Testis (tissue), 3 donors: Measurements from ENCODE around the gene BMPR1B. TPM values are rescaled to one million over a fixed set of nuclear protein-coding genes. Genes with fewer than 3 reads are reported as not detected.
"Not testable (repeated sequence)": the region's sequence is repeated elsewhere in the genome, so short reads cannot be mapped to it uniquely, and the experiment has no call there.

Source experiments
- DNase-seq: peaks from one replicate; pipeline ENCODE4 v3.0.0-alpha.2; 2019
- H3K27ac ChIP-seq, 2 donors: fragments of 200-600 bp; sonication (generic); one replicate each; pipeline ENCODE4 v1.5.1; 2019
- H3K27me3 ChIP-seq: fragments of 200-600 bp; sonication (generic); one replicate; pipeline ENCODE4 v1.5.1; 2019
- H3K36me3 ChIP-seq: fragments of 200-600 bp; sonication (generic); one replicate; pipeline ENCODE4 v1.5.1; 2017; ENCODE audit warnings: low read depth; ENCODE audit errors: missing control alignments
- H3K4me1 ChIP-seq: fragments of 200-600 bp; sonication (generic); one replicate; pipeline ENCODE4 v1.5.1; 2019
- H3K4me3 ChIP-seq, 2 donors: fragments of 200-600 bp; sonication (generic); one replicate each; pipeline ENCODE4 v1.5.1; 2017 to 2019
- H3K9me3 ChIP-seq: fragments of 200-600 bp; sonication (generic); one replicate; pipeline ENCODE4 v1.5.1; 2017
- POLR2A ChIP-seq: fragments of 450-650 bp; IDR thresholded peaks from one replicate; pipeline ENCODE4 v1.6.1; 2017; ENCODE audit warnings: antibody characterized with exemption, mild to moderate bottlenecking, moderate library complexity
- WGBS, 2 donors: methylation state at CpG; one replicate each; pipeline ENCODE4 v1.1.5; 2018; 5-methylcytosine and 5-hydroxymethylcytosine counted together
- intact Hi-C: fragments of 100-400 bp; cut with DNase I; formaldehyde crosslinking; loops from one replicate; pipeline ENCODE4 v1.15.1; 2023; ENCODE audit warnings: low total_unique reads
- polyA plus RNA-seq: library from polyadenylated mRNA; stranded (reverse); fragments of 350-450 nt; fragmentation: Illumina TruSeq; extraction: RNeasy Lipid Tissue Mini Kit (QIAGEN cat#74804); gene quantifications from one replicate; pipeline ENCODE4 v1.2.3, GENCODE V29; 2014; ENCODE audit warnings: low read depth, low replicate concordance; ENCODE audit not compliant: insufficient read depth
- total RNA-seq, 2 donors: library from RNA; depleted of rRNA; stranded (reverse); fragments of >200 nt; gene quantifications; one replicate each; pipeline ENCODE4 v1.2.3, GENCODE V29; 2016
- TF ChIP-seq, protein P1 (sequence below), 3 experiments: fragments of 450-650 bp in 2 of 3; fragments of 200-600 bp in 1 of 3; sonication (generic) in 1 of 3; IDR thresholded peaks; one replicate each; pipeline ENCODE4 v1.5.1; 2016 to 2019; ENCODE audit warnings: antibody characterized with exemption in 3 of 3, mild to moderate bottlenecking in 2 of 3, moderate library complexity in 1 of 3

The BMPR1B gene
- total and polyA plus RNA-seq, 3 donors from 2014 or later: 7.5 to 13.0 (median 9.1) TPM

DNA sequence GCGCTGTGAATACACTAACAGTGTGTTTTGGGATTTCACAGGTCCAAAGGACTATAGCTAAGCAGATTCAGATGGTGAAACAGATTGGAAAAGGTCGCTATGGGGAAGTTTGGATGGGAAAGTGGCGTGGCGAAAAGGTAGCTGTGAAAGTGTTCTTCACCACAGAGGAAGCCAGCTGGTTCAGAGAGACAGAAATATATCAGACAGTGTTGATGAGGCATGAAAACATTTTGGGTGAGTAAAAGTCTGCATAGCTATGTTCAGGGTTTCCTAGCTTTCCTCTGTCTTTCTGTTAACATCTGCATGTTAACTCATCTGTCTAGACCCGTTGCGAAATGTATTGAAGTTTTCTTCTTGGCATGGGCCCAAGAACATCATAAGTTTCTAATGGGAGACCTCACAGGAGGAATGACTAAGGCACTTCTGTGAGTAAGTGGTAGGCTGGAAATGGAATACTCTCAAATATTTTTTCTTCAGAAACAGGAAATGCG is 372.1 kb downstream of the BMPR1B start:
- H3K27me3 ChIP-seq: no peaks in the 10 kb centered on the region
- no peaks in the 10 kb centered on the region for H3K4me1 ChIP-seq
- H3K9me3 ChIP-seq: no peaks in the 10 kb centered on the region
- DNase-seq: no peak
- 65 to 67% methylated on average over 7 of the region's 7 CpGs for WGBS, 2 donors
- H3K36me3 ChIP-seq: no peaks in the 10 kb centered on the region
- no peak overlapping the region for H3K4me3 ChIP-seq
- intact Hi-C loops: no loop called here
- no peak overlapping the region for H3K27ac ChIP-seq
- TF ChIP-seq POLR2A: no peak
- TF ChIP-seq, protein P1, sequence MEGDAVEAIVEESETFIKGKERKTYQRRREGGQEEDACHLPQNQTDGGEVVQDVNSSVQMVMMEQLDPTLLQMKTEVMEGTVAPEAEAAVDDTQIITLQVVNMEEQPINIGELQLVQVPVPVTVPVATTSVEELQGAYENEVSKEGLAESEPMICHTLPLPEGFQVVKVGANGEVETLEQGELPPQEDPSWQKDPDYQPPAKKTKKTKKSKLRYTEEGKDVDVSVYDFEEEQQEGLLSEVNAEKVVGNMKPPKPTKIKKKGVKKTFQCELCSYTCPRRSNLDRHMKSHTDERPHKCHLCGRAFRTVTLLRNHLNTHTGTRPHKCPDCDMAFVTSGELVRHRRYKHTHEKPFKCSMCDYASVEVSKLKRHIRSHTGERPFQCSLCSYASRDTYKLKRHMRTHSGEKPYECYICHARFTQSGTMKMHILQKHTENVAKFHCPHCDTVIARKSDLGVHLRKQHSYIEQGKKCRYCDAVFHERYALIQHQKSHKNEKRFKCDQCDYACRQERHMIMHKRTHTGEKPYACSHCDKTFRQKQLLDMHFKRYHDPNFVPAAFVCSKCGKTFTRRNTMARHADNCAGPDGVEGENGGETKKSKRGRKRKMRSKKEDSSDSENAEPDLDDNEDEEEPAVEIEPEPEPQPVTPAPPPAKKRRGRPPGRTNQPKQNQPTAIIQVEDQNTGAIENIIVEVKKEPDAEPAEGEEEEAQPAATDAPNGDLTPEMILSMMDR (IDR thresholded peaks at IDR 0.05): no peak

DNA sequence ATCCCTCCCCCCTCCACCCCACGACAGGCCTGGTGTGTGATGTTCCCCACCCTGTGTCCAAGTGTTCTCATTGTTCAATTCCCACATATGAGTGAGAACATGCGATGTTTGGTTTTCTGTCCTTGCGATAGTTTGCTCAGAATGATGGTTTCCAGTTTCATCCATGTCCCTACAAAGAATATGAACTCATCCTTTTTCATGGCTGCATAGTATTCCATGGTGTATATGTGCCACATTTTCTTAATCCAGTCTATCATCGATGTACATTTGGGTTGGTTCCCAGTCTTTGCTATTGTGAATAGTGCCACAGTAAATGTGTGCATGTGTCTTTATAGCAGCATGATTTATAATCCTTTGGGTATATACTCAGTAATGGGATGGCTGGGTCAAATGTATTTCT is 376.3 kb downstream of the BMPR1B start:
- H3K4me3 ChIP-seq, DNase-seq, H3K27me3 ChIP-seq, H3K4me1 ChIP-seq, intact Hi-C loops, H3K36me3 ChIP-seq, H3K27ac ChIP-seq, H3K9me3 ChIP-seq: not testable (repeated sequence)
- WGBS, 2 donors: 95 to 99% methylated on average over 4 of the region's 4 CpGs

DNA sequence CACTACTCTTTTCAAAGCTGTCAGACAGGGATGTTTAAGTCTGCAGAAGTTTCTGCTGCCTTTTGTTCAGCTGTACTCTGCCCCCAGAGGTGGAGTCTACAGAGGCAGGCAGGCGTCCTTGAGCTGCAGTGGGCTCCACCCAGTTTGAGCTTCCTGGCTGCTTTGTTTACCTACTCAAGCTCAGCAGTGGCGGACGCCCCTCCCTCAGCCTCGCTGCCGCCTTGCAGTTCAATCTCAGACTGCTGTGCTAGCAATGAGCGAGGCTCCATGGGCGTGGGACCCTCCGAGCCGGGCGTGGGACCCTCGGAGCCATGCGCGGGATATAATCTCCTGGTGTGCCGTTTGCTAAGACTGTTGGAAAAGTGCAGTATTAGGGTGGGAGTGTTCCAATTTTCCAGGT is 381.7 kb downstream of the BMPR1B start:
- H3K4me1 ChIP-seq, DNase-seq, intact Hi-C loops, H3K27me3 ChIP-seq, H3K9me3 ChIP-seq, H3K27ac ChIP-seq, H3K36me3 ChIP-seq, H3K4me3 ChIP-seq: not testable (repeated sequence)
- WGBS, 2 donors: 93 to 96% methylated on average over 14 of the region's 14 CpGs

DNA sequence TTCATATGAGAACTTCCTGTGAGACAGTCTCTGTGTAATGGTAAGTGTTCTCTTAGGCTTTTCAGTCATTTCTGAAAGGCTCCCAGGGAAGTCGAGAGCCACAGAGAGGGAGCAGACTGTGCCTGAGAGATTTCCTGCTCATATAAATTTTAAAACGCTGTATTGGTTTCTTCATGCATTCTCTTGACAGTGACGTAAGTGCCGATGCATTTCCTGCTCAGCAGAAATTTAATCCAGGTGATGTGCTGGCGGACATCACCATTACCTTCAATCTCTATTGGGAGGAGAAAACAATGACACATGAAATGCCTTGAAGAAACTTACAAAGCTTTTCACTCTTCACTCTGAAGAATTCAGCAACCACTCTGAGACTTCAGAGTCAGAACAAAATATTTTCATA is 383.6 kb downstream of the BMPR1B start:
- intact Hi-C loops: no loop called here
- H3K36me3 ChIP-seq: no peaks in the 10 kb centered on the region

DNA sequence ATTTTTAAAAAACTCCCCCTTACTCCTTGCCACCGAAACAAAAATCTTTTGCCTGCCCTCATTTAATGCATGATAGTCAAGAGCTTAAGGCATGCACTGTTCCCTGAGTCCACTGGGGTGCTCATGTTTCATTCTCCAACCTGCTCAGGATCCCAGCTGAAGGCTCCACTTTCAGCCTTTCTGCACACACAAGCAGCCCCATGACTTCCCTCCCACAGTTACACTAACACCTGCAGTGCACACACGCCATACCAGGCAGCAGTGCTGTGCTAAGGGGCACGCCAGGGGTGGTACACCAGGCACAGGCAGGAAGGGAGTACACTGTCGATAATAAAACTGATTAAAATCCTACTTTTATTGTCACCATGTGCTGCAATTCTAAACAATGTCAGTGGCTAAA is 385.2 kb downstream of the BMPR1B start:
- H3K27ac ChIP-seq: no peak overlapping the region
- TF ChIP-seq POLR2A: no peak
- TF ChIP-seq, protein P1 (IDR thresholded peaks at IDR 0.05): no peak
- H3K27me3 ChIP-seq: no peaks in the 10 kb centered on the region
- intact Hi-C loops: no loop called here
- no peaks in the 10 kb centered on the region for H3K9me3 ChIP-seq
- H3K4me3 ChIP-seq: no peak overlapping the region
- no peaks in the 10 kb centered on the region for H3K4me1 ChIP-seq
- H3K36me3 ChIP-seq: no peaks in the 10 kb centered on the region
- DNase-seq: no peak
- WGBS, 2 donors: 83 to 89% methylated on average over 4 of the region's 4 CpGs

More for the DNA sequence above, 383.6 kb downstream of the BMPR1B start:
- no peak for TF ChIP-seq POLR2A
- TF ChIP-seq, protein P1 (IDR thresholded peaks at IDR 0.05): no peak
- no peaks in the 10 kb centered on the region for H3K27me3 ChIP-seq
- no peak overlapping the region for H3K4me3 ChIP-seq
- H3K9me3 ChIP-seq: no peaks in the 10 kb centered on the region
- DNase-seq: no peak
- H3K4me1 ChIP-seq: no peaks in the 10 kb centered on the region
- WGBS, 2 donors: 85 to 89% methylated on average over 5 of the region's 5 CpGs
- no peak overlapping the region for H3K27ac ChIP-seq

DNA sequence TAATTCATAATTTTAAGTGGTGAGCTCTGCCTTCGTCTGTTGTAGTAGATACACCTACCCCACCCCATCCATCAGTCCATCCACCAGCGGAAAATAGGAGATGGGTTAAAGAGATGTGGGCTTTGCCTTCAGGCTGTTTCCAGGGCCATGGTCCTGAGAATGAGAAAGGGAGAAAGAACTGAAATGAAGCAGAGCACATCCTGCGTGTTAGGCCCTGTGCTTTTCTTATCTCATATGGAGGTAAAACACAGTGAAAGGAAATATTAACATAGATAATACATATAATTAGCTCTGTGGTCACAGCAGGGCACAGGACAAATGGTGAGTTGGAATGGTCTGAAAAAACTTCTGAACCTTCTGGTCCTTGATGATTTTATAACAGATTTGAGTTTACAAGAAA is 393.5 kb downstream of the BMPR1B start:
- WGBS, 2 donors: 88 to 93% methylated on average over 3 of the region's 3 CpGs
- H3K4me1 ChIP-seq: no peaks in the 10 kb centered on the region
- no peak for DNase-seq
- TF ChIP-seq POLR2A: no peak
- TF ChIP-seq, protein P1 (IDR thresholded peaks at IDR 0.05): no peak
- H3K27ac ChIP-seq: no peak overlapping the region
- no peak overlapping the region for H3K4me3 ChIP-seq
- H3K27me3 ChIP-seq: no peaks in the 10 kb centered on the region
- H3K36me3 ChIP-seq: no peaks in the 10 kb centered on the region
- H3K9me3 ChIP-seq: no peaks in the 10 kb centered on the region
- intact Hi-C loops: no loop called here
